Measurements from ENCODE around the gene CCDC57.

DNA sequence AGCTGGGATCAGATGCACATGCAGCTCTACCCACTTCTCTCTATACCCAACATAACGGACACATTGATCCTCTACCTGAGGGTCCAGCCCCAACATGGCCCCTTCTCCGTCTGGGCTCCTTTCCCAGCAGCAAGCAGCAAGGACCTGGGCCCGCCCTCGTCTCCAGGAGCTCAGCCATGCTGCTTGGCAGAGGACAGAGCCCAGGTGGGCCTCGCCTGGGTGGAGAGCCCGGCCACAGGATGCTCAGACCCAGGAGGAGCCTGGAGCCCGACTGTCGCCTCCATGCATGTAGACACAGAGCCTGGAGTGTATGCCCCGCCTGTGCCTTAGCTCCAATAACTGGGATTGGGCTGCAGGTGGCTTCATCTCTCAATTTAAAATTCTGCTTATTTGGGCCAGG lies 57.0 kb downstream of the CCDC57 start:
- TF ChIP-seq CTCF (IDR thresholded peaks at IDR 0.05; ENCODE audit: low read depth, low read length) = no peak
- TF ChIP-seq EZH2phosphoT487 (IDR thresholded peaks at IDR 0.05; ENCODE audit: low read depth) = no peak

Data from OCI-LY3 (cell line).